Measurements from ENCODE around the gene MTMR2. TPM values are rescaled to one million over a fixed set of nuclear protein-coding genes. Genes with fewer than 3 reads are reported as not detected.

The MTMR2 gene
- total RNA-seq, 8 experiments from 2014 or later: 20.1 to 47.8 (median 38.3) TPM

- peaks cover 2 to 15% of the 10 kb centered on the region in 2 donors for H3K4me1 ChIP-seq (replicated peaks in 1 of 2)
- no peak overlapping the region for H3K4me3 ChIP-seq
- no peak for ATAC-seq (replicated peaks in 6 of 8)
- in situ Hi-C loops (cut with MboI; ENCODE audit: low pct_unique_long_range_greater_than_20kb in 2 of 9, low sequenced_read_pairs in 9 of 9, unreplicated experiment in 9 of 9): no loop called here
- no peak overlapping the region for H3K27ac ChIP-seq
- WGBS, 10 experiments: 89 to 100% (median 95%) methylated on average over 5 to 7 of the region's 7 CpGs
These were observed 131.2 kb downstream of the MTMR2 start for GRCh38 chr11:95792700-95793099.

- Histone ChIP-seq H3K4me1 (replicated peaks in 1 of 2) (peaks cover 2 to 15% of the 10 kb centered on the region in 2 donors), H3K27ac (no peak overlapping the region), H3K4me3 (peak overlapping the region in 3 of 5 donors; percentile 74 to 98 (median 89))
- in situ Hi-C loops (cut with MboI; ENCODE audit: low pct_unique_long_range_greater_than_20kb in 2 of 9, low sequenced_read_pairs in 9 of 9, unreplicated experiment in 9 of 9): no loop called here
- no peak for ATAC-seq (replicated peaks in 6 of 8)
- 76 to 97% (median 83%) methylated on average over 3 to 8 of the region's 8 CpGs for WGBS, 10 experiments
These were observed 131.7 kb downstream of the MTMR2 start for GRCh38 chr11:95792200-95792599.

DNA sequence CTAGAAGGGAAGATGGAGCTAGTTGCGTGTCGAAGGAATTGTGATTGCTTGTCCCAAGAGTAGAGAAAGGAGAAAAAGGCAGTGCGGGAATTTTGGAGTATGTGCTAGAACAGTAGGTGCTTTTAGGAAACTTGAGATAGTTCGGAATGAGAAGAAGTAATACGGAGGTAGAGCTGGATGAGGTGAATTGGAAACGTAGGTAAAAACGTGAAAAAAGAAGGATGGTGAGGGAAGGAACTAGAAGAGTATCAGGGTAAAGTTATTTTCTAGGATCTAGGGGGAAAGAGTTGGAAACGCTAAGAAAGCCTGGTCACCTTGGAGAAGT is 132.2 kb downstream of the MTMR2 start:
- in situ Hi-C loops (cut with MboI; ENCODE audit: low pct_unique_long_range_greater_than_20kb in 2 of 9, low sequenced_read_pairs in 9 of 9, unreplicated experiment in 9 of 9): no loop called here
- WGBS, 10 experiments: 10 to 90% (median 54%) methylated on average over 1 to 8 of the region's 8 CpGs
- H3K4me3 ChIP-seq: peak overlapping the region; percentile 74 to 98 (median 89)
- peaks cover 2 to 15% of the 10 kb centered on the region in 2 donors for H3K4me1 ChIP-seq (replicated peaks in 1 of 2)
- ATAC-seq (replicated peaks in 6 of 8): no peak
- H3K27ac ChIP-seq: no peak overlapping the region

DNA sequence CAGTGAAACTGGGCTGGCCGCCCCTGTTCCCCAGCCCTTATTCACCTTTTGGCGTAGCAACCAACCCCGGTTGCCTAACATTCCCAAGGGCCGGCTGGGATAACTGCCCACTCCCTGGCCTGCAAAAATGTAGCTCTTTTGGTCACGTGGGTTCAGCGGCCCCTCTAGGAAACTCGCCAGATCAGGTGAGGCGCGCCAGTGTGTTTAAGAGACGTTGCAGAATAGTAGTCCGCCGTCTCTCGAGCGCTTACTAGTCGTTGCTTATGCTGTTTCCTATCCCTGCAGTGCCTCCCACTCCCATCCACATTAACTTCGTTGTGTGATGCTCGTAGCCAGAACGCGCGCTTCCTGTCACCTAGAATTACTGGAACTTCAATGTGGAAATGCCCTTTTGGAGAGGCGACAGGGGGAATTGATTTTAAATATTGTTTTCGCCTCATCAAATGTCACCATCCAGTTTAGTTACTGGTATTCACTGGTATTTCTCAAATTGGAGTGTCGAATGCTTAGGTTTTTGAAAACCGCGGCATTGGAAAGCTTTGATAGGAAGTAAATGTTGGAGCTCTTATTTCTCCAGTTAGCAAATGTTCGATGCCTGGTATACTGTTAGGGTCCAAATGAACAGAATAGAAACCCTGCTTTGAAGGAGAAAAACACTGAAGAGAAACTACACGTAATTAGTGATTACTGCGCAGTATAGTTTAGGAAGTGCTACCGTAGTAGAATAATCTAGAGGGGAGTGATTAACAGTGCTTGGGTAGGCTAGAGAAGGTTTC is 132.8 kb downstream of the MTMR2 start:
- in situ Hi-C loops (cut with MboI; ENCODE audit: low pct_unique_long_range_greater_than_20kb in 2 of 9, low sequenced_read_pairs in 9 of 9, unreplicated experiment in 9 of 9): no loop called here
- Histone ChIP-seq H3K27ac (peak overlapping the region; percentile 93 to 97), H3K4me3 (peak overlapping the region; percentile 74 to 98 (median 89)), H3K4me1 (replicated peaks in 1 of 2) (peaks cover 2 to 15% of the 10 kb centered on the region in 2 donors)
- peak in 3 of 8 experiments; percentile 3 to 10 (median 9) for ATAC-seq (replicated peaks in 6 of 8)
- WGBS, 10 experiments: 0 to 57% (median 18%) methylated on average over 4 to 18 of the region's 29 CpGs

DNA sequence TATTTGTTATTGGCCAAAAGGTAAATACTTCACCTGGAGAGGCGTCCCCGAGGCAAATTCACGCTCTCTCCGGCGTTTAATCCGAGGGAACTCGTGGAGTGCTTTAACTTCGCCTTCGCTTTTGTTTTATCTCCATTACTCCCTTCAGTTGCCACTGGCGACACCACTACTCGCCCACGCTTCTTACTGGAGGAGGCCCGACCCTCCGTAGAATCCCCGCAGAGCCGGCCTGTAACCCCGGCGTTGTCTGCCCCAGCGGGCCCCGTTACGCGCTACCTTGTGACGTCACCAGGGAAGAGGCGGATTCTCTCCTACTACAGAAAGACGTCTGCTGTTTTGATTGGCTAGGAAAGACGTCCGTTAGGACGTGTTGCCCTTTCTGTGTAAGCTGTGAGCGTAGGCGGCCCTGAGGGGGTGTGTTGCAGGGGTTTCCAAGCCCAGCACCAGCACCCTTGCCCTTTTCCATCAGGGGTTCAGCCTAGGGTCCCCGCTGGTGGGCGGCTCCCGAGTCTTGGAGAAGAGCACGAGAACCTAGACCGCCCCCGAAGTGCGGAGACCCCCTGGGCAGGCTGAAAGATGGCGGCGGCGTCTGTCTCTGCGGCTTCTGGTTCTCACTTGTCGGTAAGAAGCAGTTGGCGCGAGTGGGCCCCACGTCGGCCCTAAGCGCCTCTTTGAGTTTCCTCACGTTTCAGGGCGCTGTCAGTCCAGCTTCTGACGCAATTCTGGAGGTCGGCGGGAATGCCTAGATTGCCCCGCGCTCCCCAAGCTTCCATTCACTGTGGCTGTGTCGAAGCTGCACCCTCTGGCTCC is 133.6 kb downstream of the MTMR2 start, which contains the start of gene CEP57:
TSS of gene CEP57 (plus strand) at position 376 of the 810 bp plus-strand sequence. CDS start at position 577, 201 bp downstream.
- Histone ChIP-seq H3K27ac (peak within 1 kb of the TSS; percentile 93 to 97), H3K4me1 (replicated peaks in 1 of 2) (peaks cover 2 to 15% of the 10 kb centered on the region in 2 donors), H3K4me3 (peak within 1 kb of the TSS; percentile 74 to 98 (median 89))
- peak; percentile 63 to 75 (median 66) for ATAC-seq (replicated peaks in 6 of 8)
- in situ Hi-C loops (cut with MboI; ENCODE audit: low pct_unique_long_range_greater_than_20kb in 2 of 9, low sequenced_read_pairs in 9 of 9, unreplicated experiment in 9 of 9): no loop called here
- 0 to 2% (median 0%) methylated on average over 1 to 22 of the region's 55 CpGs; no CpG with 5 or more reads in 4 of the 10 experiments for WGBS, 10 experiments

DNA sequence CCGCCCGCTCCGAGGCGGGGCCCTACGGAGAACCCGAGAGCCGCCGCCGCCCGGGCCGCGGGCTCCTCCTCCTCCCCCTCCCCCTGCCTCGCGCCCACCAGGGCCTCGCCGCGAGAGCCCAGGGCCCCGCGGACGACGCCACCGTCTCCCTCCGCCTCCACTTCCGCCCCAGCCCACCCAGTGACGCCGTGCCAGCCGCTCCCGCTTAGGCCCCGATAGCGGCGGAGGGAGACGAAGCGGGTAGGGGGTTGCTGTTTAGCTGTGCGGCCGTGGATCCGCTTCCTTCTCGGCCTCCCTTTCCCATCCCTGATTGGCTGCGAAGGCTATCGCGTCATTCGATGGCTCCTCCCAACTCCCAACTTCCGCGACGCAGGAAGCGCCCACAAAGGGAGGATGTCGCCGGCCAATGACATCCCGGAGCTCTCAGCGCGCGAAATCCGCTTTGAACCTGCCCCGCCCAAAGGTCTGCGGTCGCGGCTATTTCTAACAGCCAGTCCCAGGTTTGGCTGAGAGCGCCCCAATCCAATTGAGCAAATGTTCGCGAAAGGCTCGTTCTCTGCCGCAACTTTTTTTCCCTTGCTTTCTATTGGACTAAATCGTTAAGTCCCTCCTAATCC is 134.3 kb downstream of the MTMR2 start, which contains the start of gene FAM76B:
TSS of gene FAM76B (minus strand) at position 277 of the 617 bp plus-strand sequence. CDS start 304 bp downstream, outside the sequence.
- H3K4me1 ChIP-seq (replicated peaks in 1 of 2): peaks cover 2 to 15% of the 10 kb centered on the region in 2 donors
- peak; percentile 74 to 88 (median 84) for ATAC-seq (replicated peaks in 6 of 8)
- H3K27ac ChIP-seq: peak within 1 kb of the TSS; percentile 93 to 97
- in situ Hi-C loops (cut with MboI; ENCODE audit: low pct_unique_long_range_greater_than_20kb in 2 of 9, low sequenced_read_pairs in 9 of 9, unreplicated experiment in 9 of 9): no loop called here
- 0% methylated on average over 1 to 9 of the region's 62 CpGs; no CpG with 5 or more reads in 4 of the 10 experiments for WGBS, 10 experiments
- peak within 1 kb of the TSS; percentile 74 to 98 (median 89) for H3K4me3 ChIP-seq

DNA sequence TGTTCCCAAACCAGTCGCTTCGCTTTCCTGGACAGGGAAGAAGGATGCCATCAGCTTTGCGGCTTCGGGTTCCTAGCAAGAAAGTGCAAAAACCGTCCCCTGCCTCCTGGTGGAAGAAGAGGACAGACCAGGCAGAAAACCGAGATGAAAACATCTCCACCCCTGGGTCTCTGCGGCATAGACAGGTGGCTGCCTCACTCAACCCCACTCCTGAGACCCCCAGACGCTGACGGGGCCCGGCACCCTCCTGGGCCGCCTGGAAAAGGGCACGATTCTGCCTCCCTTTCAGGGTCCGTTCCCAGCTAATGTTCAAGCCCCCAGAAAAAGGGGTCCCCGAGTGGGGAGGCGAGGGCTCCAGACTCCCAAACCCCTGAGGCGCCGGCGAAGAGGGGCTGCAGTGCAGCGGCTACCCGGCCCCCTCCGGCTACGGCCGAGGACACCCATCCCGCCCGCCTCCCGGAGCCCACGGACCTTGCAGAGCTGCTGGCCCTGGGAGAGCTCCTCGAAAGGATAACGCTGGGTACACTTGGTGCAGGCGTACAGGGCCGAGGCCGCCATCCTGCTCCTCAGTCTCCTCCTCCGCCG is 134.9 kb downstream of the MTMR2 start:
- in situ Hi-C loops (cut with MboI; ENCODE audit: low pct_unique_long_range_greater_than_20kb in 2 of 9, low sequenced_read_pairs in 9 of 9, unreplicated experiment in 9 of 9): no loop called here
- Histone ChIP-seq H3K4me1 (replicated peaks in 1 of 2) (peaks cover 2 to 15% of the 10 kb centered on the region in 2 donors), H3K4me3 (peak overlapping the region; percentile 74 to 98 (median 89)), H3K27ac (peak overlapping the region; percentile 79 to 91)
- 0 to 9% (median 4%) methylated on average over 3 to 8 of the region's 34 CpGs; no CpG with 5 or more reads in 5 of the 10 experiments for WGBS, 10 experiments
- peak; percentile 1 to 6 (median 2) for ATAC-seq (replicated peaks in 6 of 8)

Other genes starting within 250 kb of the MTMR2 start
- 10 to 100 TPM; 14.4 to 53.4 (median 30.5) TPM for gene FAM76B, start 134.3 kb downstream of the MTMR2 start, total RNA-seq
- gene CEP57, start 133.6 kb downstream of the MTMR2 start, total RNA-seq: 10 to 100 TPM; 17.5 to 83.5 (median 62.2) TPM

Data from motor neuron (in vitro differentiated cells).